HG02840 (cell line): ENCODE measurements around the gene CD248.
"Not testable (repeated sequence)": the region's sequence is repeated elsewhere in the genome, so short reads cannot be mapped to it uniquely, and the experiment has no call there.

Source experiments
- ATAC-seq: cut with Tn5 transposase; IDR thresholded peaks from one replicate; pipeline ENCODE4 v1.9.1; 2021; ENCODE audit warnings: mild to moderate bottlenecking, moderate library complexity, moderate number of reproducible peaks; ENCODE audit not compliant: unreplicated experiment, low FRiP score

The CD248 gene

DNA sequence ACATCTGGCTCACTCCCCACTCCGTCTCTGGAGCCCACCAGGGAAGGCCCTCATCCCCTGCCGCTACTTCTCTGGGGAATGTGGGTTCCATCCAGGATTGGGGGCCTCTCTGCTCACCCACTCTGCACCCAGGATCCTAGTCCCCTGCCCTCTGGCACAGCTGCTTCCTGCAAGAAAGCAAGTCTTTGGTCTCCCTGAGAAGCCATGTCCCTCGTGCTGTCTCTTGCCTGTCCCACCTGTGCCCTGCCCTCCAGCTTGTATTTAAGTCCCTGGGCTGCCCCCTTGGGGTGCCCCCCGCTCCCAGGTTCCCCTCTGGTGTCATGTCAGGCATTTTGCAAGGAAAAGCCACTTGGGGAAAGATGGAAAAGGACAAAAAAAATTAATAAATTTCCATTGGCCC, 39.8 kb downstream of the CD248 start:
- ATAC-seq: not testable (repeated sequence)

DNA sequence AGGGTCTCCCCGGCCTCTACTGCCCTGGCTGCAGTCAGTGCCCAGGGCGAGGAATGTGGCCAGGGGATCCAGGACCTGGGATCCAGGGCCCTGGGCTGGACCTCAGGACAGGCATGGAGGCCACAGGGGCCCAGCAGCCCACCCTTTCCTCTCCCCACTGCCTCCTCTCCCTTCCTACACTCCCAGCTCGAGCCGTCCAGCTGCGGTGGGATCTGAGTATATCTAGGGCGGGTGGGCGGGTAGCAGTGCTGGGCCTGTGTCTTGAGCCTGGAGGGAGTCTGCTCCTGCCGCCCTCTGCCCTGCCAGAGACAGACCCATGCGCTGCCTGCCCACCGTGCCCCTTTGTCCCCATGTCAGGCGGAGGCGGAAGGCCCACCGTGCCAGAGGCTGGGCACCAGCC, 40.2 kb downstream of the CD248 start:
- ATAC-seq: not testable (repeated sequence)

DNA sequence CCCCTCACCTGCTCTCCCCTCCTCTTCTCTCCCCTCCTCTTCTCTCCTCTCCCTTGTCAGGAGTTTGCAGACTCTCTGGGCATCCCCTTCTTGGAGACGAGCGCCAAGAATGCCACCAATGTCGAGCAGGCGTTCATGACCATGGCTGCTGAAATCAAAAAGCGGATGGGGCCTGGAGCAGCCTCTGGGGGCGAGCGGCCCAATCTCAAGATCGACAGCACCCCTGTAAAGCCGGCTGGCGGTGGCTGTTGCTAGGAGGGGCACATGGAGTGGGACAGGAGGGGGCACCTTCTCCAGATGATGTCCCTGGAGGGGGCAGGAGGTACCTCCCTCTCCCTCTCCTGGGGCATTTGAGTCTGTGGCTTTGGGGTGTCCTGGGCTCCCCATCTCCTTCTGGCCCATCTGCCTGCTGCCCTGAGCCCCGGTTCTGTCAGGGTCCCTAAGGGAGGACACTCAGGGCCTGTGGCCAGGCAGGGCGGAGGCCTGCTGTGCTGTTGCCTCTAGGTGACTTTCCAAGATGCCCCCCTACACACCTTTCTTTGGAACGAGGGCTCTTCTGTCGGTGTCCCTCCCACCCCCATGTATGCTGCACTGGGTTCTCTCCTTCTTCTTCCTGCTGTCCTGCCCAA, 40.7 kb downstream of the CD248 start:
- no peak for ATAC-seq

DNA sequence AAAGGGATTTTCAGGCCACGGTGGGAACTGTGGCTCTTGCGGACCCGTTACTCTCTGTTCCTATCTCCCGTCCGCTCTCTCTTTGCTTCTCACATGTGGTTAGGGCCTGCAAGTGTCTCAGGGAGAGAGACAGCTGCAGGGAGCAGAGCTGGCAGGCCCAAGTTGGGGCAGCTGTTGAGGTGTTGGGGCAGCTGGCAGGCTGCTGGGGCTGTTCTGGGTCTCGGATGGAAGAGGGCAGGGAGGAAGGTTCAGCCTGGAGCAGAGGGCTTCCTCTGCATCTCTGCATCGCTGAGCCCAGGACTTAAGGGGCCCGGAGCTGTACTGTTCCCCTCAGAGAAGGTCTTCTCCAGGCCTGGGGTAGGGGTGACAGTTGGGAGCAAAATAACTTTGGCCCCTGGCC, 41.4 kb downstream of the CD248 start:
- ATAC-seq: no peak

DNA sequence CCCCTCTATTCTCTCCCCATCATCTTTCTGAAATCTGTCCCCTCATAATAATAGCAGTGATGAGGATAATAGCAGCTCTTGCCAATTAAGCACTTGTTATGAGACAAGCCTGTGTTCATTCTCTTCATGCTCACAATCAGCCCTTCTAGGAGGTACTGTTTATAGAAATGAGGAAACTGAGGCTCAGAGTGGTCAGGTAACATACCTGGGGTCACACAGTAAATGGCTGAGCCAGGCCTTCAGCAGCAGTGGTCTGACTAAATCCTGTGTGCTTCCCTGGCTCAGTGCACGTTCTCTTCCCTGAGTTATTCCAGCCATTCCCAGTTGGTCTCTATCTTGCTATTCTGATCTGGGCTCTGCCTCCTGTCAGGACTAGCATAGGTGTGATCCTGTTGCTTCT, 42.6 kb downstream of the CD248 start:
- no peak for ATAC-seq

DNA sequence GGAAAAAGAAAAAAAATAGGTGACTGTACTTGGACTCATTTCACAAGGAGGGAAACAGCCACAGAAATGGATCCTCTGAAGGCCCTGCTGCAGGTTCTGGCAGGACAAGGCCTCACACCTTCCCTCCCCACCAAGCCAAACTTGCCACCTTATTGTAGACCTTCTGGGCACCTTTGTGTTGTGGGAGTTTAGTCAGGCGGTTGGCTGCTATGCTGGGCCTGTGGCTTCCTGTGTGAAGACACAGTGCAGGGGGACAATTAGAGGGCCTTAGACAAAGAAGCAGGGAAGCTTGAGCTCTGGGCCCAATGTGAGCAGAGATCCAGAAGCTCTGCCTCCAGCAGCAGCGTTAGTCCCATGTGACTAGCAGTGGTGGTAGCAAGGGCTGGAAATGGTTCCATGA, 44.2 kb downstream of the CD248 start:
- no peak for ATAC-seq

DNA sequence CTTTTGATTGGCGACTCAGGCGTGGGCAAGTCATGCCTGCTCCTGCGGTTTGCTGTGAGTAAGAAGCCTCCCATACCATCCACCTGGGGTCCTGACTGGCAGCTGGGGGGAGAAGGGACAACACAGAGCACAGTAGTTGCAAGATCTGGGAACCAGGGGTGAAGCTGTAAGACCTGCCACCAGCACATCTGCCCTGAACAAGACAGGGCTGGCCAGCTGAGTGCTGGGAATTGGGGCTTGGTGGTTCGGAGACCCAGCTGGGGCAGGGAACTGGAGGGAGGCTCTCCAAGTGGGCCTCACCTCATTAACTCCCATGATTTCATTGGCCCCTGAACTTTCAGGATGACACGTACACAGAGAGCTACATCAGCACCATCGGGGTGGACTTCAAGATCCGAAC, 45.0 kb downstream of the CD248 start:
- no peak for ATAC-seq

DNA sequence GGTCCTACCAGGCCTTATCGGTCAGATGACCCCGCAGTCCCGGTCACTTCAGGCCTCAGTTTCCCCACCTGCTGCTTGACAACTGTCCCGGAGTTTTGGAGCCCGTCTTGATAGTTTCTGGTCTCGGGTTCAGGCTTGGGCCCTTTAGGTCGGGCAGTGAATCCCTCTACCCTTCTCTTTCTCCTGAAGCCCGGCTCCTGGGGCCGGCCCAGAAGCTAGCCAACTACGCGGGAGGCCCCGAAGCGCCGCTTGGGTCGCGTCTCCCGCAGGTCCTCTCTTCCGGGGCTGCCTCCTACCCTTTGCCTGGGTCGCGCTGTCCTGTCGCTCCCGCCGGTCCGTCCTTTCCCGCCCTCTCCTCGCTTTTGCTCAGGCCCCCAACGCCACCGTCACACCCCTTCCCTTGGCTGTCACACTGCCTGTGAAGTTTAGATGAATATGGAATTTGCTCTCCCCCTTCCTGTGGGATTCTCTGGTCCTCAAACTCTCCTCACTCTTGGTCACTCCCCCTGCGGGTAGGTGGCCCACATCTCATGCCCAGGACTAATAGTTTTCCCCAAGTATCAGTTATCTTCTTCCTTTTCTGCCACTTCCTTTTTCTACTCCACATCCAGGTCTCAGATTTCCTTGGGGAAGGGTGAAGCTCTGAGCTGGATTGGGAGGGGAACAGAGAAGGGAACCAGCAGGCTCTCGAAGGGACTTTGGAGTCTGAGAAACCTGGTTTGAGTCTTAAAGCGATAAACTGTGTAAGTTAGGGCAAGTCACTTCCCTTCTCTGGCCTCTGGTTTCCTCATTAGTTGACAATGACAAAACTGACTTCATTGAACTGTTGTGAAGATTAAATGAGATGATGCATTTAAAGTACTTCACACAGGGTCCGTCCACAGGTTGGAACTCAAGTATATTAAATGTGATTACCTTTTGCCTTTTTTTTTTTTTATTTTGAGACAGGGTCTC, 47.6 kb downstream of the CD248 start:
- ATAC-seq: no peak

DNA sequence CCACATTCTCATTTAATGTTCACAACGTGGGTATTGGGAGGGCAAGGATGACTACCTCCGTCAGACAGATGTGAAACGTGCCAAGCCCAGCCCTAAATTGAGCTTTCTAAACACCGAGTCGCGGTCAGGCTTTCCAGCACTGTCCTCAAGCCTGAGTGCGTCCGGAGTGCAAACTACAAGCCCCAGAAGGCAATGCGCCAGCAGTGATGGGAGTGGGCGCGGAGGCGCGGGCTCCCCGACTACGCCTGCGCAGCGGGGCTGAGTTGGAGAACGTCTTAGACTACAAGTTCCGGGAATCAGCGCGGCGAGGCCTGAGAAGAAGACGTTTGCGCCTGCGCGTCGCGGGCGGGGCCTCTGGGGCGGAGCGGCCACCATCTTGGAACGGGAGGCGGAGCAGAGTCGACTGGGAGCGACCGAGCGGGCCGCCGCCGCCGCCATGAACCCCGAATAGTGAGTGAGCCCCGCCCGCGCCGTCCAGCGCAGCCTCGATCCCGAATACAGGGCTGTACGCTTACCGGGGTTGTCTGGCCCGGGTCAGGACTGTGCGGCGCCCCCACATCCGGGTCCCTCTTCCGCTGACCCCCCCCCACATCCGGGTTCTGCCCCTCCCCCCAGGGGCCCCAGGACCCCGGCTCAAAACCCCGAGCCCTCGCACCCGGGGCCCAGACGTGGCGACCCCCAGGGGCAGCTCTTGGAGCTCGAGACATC, 48.4 kb downstream of the CD248 start, which contains the start of gene RAB1B:
RAB1B (plus strand) TSS at position 396 of the 708 bp plus-strand sequence; CDS start at position 437, 41 bp downstream.
- ATAC-seq: peak; percentile 85

DNA sequence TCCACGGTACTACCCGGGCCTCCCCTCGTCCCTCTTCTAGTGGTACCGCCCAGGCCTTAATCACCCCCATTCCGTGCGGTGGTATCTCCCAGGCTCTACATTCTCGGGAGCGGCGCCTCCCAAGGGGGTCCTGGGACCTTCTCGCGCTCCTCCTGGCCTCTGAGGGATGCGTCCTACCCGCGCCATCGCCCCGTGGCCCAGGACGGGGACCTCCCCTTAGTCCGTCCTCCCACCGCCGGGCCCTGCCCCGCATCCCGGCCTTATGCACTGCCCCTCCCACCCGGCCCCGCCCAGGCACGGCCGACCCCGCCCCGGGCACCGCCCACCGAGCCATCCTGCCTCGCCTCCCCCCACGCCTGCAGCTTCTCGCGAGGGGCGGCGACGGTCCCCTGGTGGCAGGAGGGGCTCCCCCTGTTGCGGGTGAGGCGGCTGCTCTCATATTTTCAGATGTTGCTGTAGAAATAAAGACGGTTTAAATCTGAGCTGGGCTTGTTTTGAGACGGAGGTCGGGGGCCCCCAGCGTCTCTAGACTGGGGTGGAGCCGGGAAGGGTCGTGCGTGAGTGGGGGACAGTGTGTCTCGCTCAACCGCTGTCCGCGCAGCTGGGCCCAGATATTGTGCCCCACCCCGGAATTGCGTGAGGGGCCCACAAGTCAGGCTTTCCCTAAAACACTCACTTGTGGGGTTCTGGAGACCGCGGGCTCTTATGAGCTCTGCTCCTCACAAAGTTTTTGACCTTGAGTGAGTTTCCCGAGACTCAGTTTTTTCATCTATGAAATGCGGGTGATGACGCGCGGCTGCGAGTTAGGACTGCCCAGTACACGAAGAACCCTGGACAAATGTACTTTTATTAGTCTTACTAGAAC, 49.2 kb downstream of the CD248 start:
- peak; percentile 35 for ATAC-seq

DNA sequence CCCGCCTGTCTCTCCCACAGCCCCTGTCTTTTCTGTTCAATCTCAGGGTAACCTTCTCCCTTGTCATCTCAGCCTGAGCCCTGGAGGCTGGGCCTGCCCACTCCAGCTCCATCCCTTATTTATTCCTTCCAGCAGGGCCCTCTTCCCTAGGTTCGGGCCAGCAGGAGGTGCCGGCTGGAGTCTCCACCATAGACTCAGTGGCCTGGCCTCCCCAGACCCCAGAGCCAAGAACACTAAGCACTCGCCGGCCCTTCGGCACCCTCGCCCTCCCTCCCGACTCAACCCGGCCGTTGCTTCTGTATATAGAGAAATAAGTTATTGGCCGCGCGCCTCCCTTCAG, 49.8 kb downstream of the CD248 start:
- ATAC-seq: no peak

DNA sequence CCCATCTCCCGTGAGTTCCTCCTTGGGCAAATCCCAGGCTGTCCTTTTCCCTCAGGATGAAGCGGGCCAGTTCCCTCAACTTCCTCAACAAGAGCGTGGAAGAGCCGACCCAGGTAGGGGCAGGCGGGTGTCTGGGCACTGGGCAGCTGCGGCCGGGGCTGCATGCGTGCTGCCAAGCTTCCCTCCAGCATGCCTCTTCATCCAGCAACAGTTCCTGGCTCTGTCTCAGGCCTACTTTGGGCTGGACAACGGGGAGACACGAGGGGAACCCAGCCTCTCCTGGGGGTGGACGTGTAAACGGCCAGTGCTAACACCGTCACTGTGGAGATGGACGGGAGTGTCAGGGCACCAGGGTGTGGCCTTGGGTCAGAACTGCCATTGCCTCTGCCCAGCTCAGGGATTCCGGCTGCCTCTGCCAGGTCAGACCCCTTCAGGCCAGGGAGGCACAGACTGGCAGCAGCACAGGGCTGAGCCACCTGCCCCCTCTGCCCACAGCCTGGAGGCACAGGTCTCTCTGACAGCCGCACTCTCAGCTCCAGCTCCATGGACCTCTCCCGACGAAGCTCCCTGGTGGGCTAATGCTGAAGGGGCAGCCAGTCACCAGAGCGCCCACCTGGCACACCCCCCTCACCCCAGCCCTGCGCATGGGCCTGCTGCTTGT, 50.3 kb downstream of the CD248 start:
- ATAC-seq: no peak

DNA sequence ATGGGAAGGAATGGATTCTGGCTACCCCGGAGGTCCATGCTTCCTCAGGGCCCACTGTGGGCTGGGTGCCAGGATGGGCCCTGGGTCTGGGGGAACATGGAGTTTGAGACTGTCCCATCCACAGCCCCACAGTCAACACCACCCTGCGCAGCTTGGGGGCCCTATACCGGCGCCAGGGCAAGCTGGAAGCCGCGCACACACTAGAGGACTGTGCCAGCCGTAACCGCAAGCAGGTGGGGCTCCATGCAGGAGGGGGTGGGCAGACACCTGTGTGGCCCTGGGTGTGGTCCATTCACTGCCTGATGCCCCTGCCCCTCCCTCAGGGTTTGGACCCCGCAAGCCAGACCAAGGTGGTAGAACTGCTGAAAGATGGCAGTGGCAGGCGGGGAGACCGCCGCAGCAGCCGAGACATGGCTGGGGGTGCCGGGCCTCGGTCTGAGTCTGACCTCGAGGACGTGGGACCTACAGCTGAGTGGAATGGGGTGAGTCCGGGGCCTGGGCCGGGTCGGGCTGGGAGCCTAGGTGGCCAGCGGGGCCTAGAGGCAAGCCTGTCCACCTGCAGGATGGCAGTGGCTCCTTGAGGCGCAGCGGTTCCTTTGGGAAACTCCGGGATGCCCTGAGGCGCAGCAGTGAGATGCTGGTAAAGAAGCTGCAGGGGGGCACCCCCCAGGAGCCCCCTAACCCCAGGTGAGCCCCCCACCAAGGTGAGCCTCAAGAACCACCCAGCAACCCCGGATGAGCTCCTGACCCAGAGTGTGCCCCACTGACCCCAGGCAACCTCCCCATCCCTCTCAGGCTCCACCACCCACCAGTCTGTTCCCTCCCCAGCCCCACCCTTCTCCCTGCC, 51.1 kb downstream of the CD248 start:
- ATAC-seq: no peak

DNA sequence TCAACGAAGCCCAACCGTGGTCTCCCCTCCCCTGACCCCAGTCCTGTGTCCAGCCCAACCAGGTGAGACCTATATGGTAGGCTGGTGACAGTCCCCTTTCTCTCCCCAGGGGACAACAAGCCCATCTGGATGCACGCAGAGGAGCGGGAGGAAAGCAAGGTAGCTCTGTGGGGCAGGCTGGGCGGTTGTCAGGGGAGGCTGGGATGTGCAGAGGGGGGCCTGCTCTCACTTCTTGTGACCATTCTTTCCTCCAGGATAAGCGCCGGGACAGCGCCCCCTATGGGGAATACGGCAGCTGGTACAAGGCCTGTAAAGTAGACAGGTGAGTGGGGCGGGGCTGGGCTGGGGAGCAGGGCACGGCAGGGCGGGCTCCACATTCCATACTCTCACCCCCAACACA, 51.9 kb downstream of the CD248 start:
- ATAC-seq: no peak
